Kidney (tissue), 14 donors: ENCODE data around the gene NR2F1. TPM values are rescaled to one million over a fixed set of nuclear protein-coding genes. Genes with fewer than 3 reads are reported as not detected.

Experiments used
- DNase-seq, 5 donors: peaks; one replicate each; pipeline ENCODE4 v3.0.0-alpha.2; 2013 to 2020
- FAIRE-seq: peaks from 2 replicates; lab custom pipeline; 2012; peaks lifted over from hg19 to GRCh38; lab: Jason Lieb, UNC
- H3K27ac ChIP-seq, 2 donors: one replicate each; pipeline ENCODE4 v1.7.0; 2013; ENCODE audit warnings: low read depth in 2 of 2, low read length in 2 of 2, inconsistent platforms in 1 of 2
- H3K27me3 ChIP-seq: one replicate; pipeline ENCODE4 v1.7.1; 2013; ENCODE audit warnings: low read length, inconsistent platforms; ENCODE audit not compliant: control insufficient read depth, insufficient read depth
- H3K36me3 ChIP-seq, 3 donors: one replicate each; pipeline versions ENCODE4 v1.7.0 to v1.7.1; 2013; ENCODE audit warnings: low read length in 3 of 3, control low read depth in 1 of 3, inconsistent platforms in 1 of 3; ENCODE audit not compliant: insufficient read depth in 3 of 3, control insufficient read depth in 2 of 3
- H3K4me1 ChIP-seq, 3 donors: one replicate each; pipeline versions ENCODE4 v1.7.0 to v1.7.1; 2013; ENCODE audit warnings: low read length in 3 of 3, inconsistent platforms in 1 of 3, low read depth in 1 of 3; ENCODE audit not compliant: control insufficient read depth in 2 of 3, insufficient read depth in 2 of 3
- H3K4me3 ChIP-seq, 3 donors: one replicate each; pipeline versions ENCODE4 v1.7.0 to v1.8.1; 2013; ENCODE audit warnings: low read length in 3 of 3, control low read depth in 1 of 3, inconsistent platforms in 1 of 3
- H3K9ac ChIP-seq, 3 donors: one replicate each; pipeline versions ENCODE4 v1.7.0 to v1.7.1; 2013; ENCODE audit warnings: low read length in 3 of 3, control low read depth in 1 of 3, inconsistent platforms in 1 of 3
- H3K9me3 ChIP-seq, 3 donors: one replicate each; pipeline versions ENCODE4 v1.7.0 to v1.7.1; 2013; ENCODE audit warnings: low read length in 3 of 3, control low read depth in 1 of 3, inconsistent platforms in 1 of 3; ENCODE audit not compliant: control insufficient read depth in 2 of 3, insufficient read depth in 1 of 3
- intact Hi-C: fragments of 100-400 bp; cut with DNase I; formaldehyde crosslinking; loops from one replicate; pipeline ENCODE4 v1.11.1; 2022
- polyA plus RNA-seq: library from polyadenylated mRNA; stranded (reverse); fragments of 350-450 nt; fragmentation: Illumina TruSeq; extraction: RNeasy Lipid Tissue Mini Kit (QIAGEN cat#74804); gene quantifications from one replicate; pipeline ENCODE4 v1.2.3, GENCODE V29; 2014; ENCODE audit warnings: low read depth, low replicate concordance; ENCODE audit not compliant: insufficient read depth
- total RNA-seq: library from RNA; stranded (reverse); fragmentation: NEBNext Ultra II Directional; extraction: Animal tissue kit (Norgen Biotek cat#: 25700); gene quantifications from one replicate; pipeline ENCODE4 v1.2.1, GENCODE V29; 2021
- TF ChIP-seq, protein P1 (sequence below): IDR thresholded peaks from 3 replicates; pipeline ENCODE4 v1.5.1; 2012; ENCODE audit warnings: mild to moderate bottlenecking, moderate library complexity, borderline replicate concordance; ENCODE audit not compliant: insufficient read depth; ENCODE audit errors: extremely low read depth
- donor health status: control.
- donor health status: control.
- donor health status: control.
- donor health status: control.
- donor health status: control.
- donor health status: DM: yes; HTN: yes; CAD: no.
- donor health status: Normal renal cell carcinoma (clear cell type).

Gene NR2F1
- total and polyA plus RNA-seq, 2 donors from 2014 or later, result 22.8 to 49.5 TPM

DNA sequence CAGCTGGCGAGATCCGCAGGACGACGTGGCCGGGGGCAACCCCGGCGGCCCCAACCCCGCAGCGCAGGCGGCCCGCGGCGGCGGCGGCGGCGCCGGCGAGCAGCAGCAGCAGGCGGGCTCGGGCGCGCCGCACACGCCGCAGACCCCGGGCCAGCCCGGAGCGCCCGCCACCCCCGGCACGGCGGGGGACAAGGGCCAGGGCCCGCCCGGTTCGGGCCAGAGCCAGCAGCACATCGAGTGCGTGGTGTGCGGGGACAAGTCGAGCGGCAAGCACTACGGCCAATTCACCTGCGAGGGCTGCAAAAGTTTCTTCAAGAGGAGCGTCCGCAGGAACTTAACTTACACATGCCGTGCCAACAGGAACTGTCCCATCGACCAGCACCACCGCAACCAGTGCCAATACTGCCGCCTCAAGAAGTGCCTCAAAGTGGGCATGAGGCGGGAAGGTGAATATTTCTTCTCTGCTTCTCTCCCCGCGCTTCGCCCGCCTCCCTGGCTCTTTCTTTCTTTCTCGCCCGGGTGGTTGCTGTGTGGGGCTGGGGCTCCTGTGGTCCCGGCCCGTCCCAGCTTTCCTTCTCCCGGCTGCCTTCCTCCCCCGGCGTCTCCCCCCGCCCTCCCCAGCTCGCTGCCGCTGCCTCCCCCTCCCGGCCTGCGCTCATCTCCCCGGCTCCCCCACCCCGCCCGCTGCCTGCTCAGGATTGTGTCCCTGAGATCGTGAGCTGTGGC, 2.2 kb downstream of the NR2F1 start:
- H3K4me1 ChIP-seq, result peaks cover 0 to 5% (median 3%) of the 10 kb centered on the region in 3 donors
- intact Hi-C loops, result no loop called here
- no peaks in the 10 kb centered on the region for H3K27me3 ChIP-seq
- peak overlapping the region; percentile 76 to 97 (median 85) for H3K4me3 ChIP-seq
- DNase-seq, result peak; percentile 47 to 61 (median 58)
- FAIRE-seq, result no peak
- H3K36me3 ChIP-seq, result peaks cover 0 to 3% (median 0%) of the 10 kb centered on the region in 3 donors
- TF ChIP-seq, protein P1, sequence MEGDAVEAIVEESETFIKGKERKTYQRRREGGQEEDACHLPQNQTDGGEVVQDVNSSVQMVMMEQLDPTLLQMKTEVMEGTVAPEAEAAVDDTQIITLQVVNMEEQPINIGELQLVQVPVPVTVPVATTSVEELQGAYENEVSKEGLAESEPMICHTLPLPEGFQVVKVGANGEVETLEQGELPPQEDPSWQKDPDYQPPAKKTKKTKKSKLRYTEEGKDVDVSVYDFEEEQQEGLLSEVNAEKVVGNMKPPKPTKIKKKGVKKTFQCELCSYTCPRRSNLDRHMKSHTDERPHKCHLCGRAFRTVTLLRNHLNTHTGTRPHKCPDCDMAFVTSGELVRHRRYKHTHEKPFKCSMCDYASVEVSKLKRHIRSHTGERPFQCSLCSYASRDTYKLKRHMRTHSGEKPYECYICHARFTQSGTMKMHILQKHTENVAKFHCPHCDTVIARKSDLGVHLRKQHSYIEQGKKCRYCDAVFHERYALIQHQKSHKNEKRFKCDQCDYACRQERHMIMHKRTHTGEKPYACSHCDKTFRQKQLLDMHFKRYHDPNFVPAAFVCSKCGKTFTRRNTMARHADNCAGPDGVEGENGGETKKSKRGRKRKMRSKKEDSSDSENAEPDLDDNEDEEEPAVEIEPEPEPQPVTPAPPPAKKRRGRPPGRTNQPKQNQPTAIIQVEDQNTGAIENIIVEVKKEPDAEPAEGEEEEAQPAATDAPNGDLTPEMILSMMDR, result no peak
- H3K9me3 ChIP-seq, result no peaks in the 10 kb centered on the region
- H3K9ac ChIP-seq, result peak overlapping the region; percentile 74 to 98 (median 87)
- H3K27ac ChIP-seq, result peak overlapping the region; percentile 80 to 86

DNA sequence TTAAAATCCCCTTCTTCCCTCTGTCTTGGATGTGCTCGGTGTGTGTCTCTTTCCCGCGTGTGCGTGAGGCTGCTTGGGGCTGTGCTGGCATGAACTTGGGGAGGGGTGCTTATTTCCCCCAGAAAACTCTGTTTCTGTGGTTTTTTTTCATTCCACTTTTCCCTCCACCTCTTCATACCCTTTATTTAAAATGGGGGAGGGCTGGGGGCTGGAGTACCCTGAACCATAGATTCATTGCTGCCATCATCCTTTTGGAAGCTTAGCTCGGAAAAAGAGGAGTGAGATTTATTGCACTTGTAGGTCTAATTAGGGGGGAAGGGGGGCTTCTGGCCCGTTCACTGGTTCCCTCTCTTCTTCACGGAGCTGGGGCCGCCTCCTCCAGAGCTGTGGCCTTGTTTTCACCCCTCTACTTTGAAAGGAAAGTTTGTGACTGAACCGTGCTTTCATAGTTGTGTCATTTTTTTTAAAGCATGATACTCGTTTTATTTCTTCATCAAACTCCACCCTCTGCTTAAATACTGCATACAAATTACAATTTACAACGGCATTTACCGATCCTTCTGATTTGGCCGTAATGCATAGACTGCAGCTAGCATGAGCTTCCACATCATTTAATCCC, 2.9 kb downstream of the NR2F1 start:
- no peak for FAIRE-seq
- H3K9ac ChIP-seq, result peak overlapping the region; percentile 74 to 98 (median 87)
- H3K9me3 ChIP-seq, result no peaks in the 10 kb centered on the region
- no peaks in the 10 kb centered on the region for H3K27me3 ChIP-seq
- DNase-seq, result peak; percentile 58 to 94 (median 86)
- intact Hi-C loops, result no loop called here
- peaks cover 2 to 6% (median 2%) of the 10 kb centered on the region in 3 donors for H3K4me1 ChIP-seq
- H3K4me3 ChIP-seq, result peak overlapping the region; percentile 64 to 97 (median 76)
- H3K36me3 ChIP-seq, result peaks cover 0 to 5% (median 0%) of the 10 kb centered on the region in 3 donors
- TF ChIP-seq, protein P1, result no peak
- peak overlapping the region; percentile 80 to 86 for H3K27ac ChIP-seq

DNA sequence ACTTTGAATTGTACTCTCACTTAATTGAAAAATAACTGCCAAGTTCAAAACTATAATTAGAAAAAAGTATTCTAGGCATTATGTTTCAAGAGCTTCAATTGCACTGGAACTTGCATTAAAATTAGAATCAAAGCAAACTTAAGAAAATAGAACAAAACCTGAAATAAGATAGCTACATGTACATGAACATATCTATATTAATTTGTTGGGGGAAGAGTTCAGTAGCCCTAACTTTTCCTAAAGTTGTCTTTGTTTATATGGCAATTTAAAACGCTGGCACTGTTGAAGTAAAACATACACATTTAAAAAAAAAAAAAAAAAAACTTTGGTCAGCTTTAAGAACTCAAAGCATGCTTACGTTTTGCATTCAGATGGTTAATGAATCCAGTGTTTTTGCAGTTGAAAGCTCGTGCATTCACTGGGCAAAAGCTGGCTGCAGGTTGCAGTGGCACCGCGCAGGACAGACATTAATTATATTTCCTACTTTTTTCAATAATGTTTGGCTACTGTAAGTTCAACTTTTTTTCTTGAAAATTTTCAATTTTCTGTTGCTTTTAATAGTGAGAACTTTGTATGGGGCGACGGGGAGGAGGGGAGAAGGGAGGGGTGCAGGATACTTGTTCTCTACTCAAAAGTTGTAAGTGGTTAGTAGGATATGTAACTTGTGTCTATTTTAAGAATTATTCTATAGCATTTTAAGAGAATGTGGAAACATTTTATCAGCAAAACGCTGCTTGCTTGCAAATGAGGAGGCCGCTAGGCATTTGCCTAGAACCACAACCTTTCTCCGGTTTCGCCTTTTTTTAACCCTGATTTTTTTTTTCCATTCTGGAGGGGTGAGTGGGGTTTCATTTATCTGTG, 3.9 kb downstream of the NR2F1 start:
- peak overlapping the region in 2 of 3 donors; percentile 87 to 98 for H3K9ac ChIP-seq
- TF ChIP-seq, protein P1, result no peak
- no peaks in the 10 kb centered on the region for H3K9me3 ChIP-seq
- H3K4me3 ChIP-seq, result peak overlapping the region; percentile 64 to 97 (median 76)
- H3K36me3 ChIP-seq, result peaks cover 0 to 6% (median 0%) of the 10 kb centered on the region in 3 donors
- intact Hi-C loops, result no loop called here
- H3K27me3 ChIP-seq, result no peaks in the 10 kb centered on the region
- DNase-seq, result peak in 4 of 5 donors; percentile 26 to 69 (median 56)
- FAIRE-seq, result no peak
- peaks cover 5 to 13% (median 5%) of the 10 kb centered on the region in 3 donors for H3K4me1 ChIP-seq
- H3K27ac ChIP-seq, result peak overlapping the region; percentile 74 to 76
